Kidney epithelial cell (primary cell): ENCODE measurements around the gene WDPCP. TPM values are rescaled to one million over a fixed set of nuclear protein-coding genes. Genes with fewer than 3 reads are reported as not detected.
"Not testable (repeated sequence)": the region's sequence is repeated elsewhere in the genome, so short reads cannot be mapped to it uniquely, and the experiment has no call there.

Experiments
- DNase-seq: peaks from one replicate; pipeline ENCODE4 v3.0.0-alpha.2; 2010; ENCODE audit warnings: low read depth
- H3K27me3 ChIP-seq: 2 replicates; pipeline ENCODE4 v1.6.0; 2011; ENCODE audit warnings: low read length; ENCODE audit not compliant: control insufficient read depth, insufficient read depth
- H3K36me3 ChIP-seq: 2 replicates; pipeline ENCODE4 v1.5.1; 2011; ENCODE audit warnings: low read length; ENCODE audit not compliant: control insufficient read depth, insufficient read depth
- H3K4me3 ChIP-seq: 2 replicates; pipeline ENCODE4 v1.5.1; 2011; ENCODE audit warnings: low read depth, mild to moderate bottlenecking, control low read depth, low read length
- total RNA-seq: library from RNA; depleted of rRNA; stranded (reverse); fragments of >200 nt; gene quantifications from 2 replicates; pipeline ENCODE4 v1.2.3, GENCODE V29; 2015
- TF ChIP-seq, protein P1 (sequence below): IDR thresholded peaks from 2 replicates; pipeline ENCODE4 v1.5.1; 2011; ENCODE audit warnings: mild to moderate bottlenecking, moderate library complexity, low read length, control low read depth, inconsistent platforms; ENCODE audit not compliant: insufficient read depth, poor library complexity, severe bottlenecking

The WDPCP gene
- total RNA-seq, 1 donor from 2014 or later, result 3.3 TPM

DNA sequence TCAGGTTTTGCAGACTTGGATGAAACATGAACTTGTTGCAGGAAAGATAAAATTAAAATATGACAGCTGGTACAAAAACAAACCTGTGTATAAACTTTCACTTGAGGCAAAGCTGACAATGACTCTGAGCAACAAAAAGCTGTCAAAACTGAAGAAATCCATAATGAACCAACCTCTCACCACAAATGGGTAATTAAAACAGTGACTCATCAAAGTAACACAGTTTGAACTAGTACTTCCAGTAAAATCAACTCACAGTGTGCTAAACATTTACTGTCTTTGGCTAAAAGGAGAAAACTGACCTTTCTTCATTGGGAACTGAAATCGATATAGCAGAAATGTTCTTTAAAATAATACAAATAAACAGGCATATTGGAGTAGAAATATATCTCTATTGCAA is 209.7 kb downstream of the WDPCP start:
- H3K4me3 ChIP-seq, result no peak overlapping the region
- DNase-seq, result peak; percentile 23

DNA sequence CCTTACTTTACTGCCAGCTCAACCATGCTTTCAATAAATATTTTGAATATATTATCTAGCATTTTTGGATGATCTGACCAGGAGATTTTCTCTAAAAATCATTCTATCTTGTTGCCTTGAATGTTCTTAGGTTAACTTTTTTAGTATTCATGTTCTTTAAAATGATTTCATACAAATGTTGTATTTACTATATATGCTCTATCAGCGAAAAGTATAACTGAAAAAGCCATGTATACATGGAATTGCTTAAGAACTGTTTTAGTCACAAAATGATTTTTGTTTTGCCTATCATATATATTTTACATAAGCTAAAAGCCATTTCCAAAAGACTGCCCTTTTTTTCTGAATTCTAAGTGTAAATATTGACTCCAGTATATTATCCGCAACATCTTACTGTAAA is 213.9 kb downstream of the WDPCP start:
- Histone ChIP-seq H3K27me3 (no peaks in the 10 kb centered on the region), H3K36me3 (no peaks in the 10 kb centered on the region), H3K4me3 (no peak overlapping the region)
- TF ChIP-seq, protein P1, sequence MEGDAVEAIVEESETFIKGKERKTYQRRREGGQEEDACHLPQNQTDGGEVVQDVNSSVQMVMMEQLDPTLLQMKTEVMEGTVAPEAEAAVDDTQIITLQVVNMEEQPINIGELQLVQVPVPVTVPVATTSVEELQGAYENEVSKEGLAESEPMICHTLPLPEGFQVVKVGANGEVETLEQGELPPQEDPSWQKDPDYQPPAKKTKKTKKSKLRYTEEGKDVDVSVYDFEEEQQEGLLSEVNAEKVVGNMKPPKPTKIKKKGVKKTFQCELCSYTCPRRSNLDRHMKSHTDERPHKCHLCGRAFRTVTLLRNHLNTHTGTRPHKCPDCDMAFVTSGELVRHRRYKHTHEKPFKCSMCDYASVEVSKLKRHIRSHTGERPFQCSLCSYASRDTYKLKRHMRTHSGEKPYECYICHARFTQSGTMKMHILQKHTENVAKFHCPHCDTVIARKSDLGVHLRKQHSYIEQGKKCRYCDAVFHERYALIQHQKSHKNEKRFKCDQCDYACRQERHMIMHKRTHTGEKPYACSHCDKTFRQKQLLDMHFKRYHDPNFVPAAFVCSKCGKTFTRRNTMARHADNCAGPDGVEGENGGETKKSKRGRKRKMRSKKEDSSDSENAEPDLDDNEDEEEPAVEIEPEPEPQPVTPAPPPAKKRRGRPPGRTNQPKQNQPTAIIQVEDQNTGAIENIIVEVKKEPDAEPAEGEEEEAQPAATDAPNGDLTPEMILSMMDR, result no peak
- no peak for DNase-seq

More for the DNA sequence above, 209.7 kb downstream of the WDPCP start:
- TF ChIP-seq, protein P1, result no peak
- Histone ChIP-seq H3K27me3 (no peaks in the 10 kb centered on the region), H3K36me3 (no peaks in the 10 kb centered on the region)

DNA sequence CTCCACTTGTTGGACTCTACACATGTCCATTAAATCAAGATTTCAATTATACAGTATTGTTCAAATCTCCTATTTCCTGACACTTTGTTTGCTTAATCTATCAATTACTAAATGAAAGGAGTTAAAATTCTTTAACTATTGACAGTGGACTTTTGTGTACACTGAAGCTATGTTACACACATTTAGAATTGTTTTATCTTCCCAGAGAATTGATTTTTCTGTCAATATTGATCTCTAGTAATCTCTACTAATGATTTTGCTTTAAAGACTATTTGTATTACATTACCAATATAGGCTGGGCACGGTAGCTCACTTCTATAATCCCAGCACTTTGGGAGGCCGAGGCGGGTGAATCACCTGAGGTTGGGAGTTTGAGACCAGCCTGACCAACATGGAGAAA is 215.7 kb downstream of the WDPCP start:
- H3K36me3 ChIP-seq, result no peaks in the 10 kb centered on the region
- no peaks in the 10 kb centered on the region for H3K27me3 ChIP-seq
- no peak overlapping the region for H3K4me3 ChIP-seq
- no peak for DNase-seq
- TF ChIP-seq, protein P1, result no peak

DNA sequence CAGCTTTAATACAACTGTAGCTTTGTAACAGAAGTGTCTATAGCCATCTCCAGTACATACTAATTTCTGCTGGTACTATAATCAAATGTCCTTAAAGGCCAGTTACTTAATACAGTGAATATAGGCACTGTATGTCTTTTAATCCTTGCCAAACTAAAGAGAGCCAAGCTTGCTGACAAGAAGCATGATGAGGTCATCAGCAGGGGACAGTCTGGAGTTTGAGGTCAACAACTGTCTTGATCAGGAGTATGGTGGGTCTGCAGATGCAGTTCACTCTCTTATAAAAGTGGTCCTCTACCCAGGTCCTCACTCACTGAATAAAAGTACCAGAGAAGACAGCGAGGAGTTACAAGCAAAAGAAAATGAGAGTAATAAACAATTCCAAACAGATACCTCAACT is 219.1 kb downstream of the WDPCP start:
- TF ChIP-seq, protein P1, result no peak
- Histone ChIP-seq H3K36me3 (no peaks in the 10 kb centered on the region), H3K4me3 (no peak overlapping the region), H3K27me3 (no peaks in the 10 kb centered on the region)
- DNase-seq, result no peak

DNA sequence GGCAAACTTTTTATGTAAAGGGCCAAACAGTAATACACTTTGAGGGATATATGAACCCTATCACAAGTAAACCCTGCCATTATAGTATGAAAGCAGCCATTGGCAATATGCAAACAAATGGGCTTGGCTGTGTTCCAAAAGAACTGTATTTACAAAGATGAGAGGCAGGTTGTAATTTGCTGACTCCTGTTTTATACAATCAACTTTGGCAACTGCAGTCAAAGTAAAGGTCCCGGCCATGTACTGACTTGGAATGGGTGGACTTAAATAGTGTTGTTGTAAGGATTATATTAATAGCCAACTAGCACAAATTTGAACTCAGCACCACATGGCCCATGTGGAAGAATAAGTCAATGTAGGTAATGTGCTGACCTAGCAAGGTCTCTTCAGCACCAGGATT is 223.4 kb downstream of the WDPCP start:
- H3K4me3 ChIP-seq, result no peak overlapping the region
- DNase-seq, result no peak
- TF ChIP-seq, protein P1, result no peak
- H3K27me3 ChIP-seq, result no peaks in the 10 kb centered on the region
- no peaks in the 10 kb centered on the region for H3K36me3 ChIP-seq

DNA sequence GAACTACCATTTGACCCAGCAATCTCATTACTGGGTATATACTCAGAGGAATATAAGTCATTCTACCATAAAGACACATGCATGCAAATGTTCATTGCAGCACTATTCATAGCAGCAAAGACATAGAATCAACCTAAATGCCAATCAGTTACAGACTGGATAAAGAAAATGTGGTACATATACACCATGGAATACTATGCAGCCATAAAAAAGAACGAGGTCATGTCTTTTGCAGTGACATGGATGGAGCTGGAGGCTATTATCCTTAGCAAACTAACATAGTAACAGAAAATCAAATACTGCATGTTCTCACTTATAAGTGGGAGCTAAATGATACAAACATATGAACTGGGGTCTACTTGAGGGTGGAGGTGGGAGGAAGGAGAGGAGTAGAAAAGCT is 230.6 kb downstream of the WDPCP start:
- not testable (repeated sequence) for H3K27me3 ChIP-seq, H3K4me3 ChIP-seq, DNase-seq, H3K36me3 ChIP-seq

DNA sequence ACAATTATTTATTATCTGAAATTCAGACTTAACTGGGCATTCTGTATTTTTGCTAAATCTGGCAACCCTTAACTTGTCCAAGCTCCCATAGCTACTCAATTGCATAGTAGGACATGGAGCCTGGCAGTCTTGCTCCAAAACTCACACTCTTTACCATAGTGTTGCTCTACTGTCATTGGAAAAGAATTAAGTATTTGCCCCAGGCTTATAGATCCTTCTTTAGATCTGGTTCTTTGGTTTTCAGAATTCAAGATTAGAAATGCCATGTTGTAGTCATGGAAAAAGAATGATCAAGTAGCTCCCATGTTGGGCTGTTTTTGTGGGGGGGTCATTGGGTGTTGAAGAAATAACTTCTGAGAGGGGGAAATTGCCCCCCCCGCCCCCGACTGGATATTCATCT is 240.9 kb downstream of the WDPCP start:
- Histone ChIP-seq H3K36me3 (no peaks in the 10 kb centered on the region), H3K4me3 (no peak overlapping the region), H3K27me3 (no peaks in the 10 kb centered on the region)
- DNase-seq, result no peak
- TF ChIP-seq, protein P1, result no peak
